HG03575 (cell line): ENCODE results near the gene CSTF2.
"Not testable (repeated sequence)": the region's sequence is repeated elsewhere in the genome, so short reads cannot be mapped to it uniquely, and the experiment has no call there.

Source experiments
- ATAC-seq: cut with Tn5 transposase; IDR thresholded peaks from one replicate; pipeline ENCODE4 v1.9.1; 2021; ENCODE audit not compliant: unreplicated experiment, insufficient number of reproducible peaks, low FRiP score; ENCODE audit errors: extremely low read depth

CSTF2 gene

GRCh38 chrX:100819837-100820666, at the start of gene CSTF2:
Gene CSTF2 (plus strand): TSS chrX:100820391. CDS start chrX:100820417, 26 bp downstream.
- peak; percentile 90 for ATAC-seq

GRCh38 chrX:100796371-100796770, 23.8 kb upstream of the CSTF2 start:
- ATAC-seq, result not testable (repeated sequence)

- ATAC-seq, result no peak
Observed at GRCh38 chrX:100797359-100797758, 22.8 kb upstream of the CSTF2 start.

- no peak for ATAC-seq
Observed at GRCh38 chrX:100798484-100799214, 21.5 kb upstream of the CSTF2 start.

GRCh38 chrX:100802843-100803242, 17.3 kb upstream of the CSTF2 start:
- ATAC-seq, result no peak

- ATAC-seq, result no peak
Observed at GRCh38 chrX:100804780-100805179, 15.4 kb upstream of the CSTF2 start.

GRCh38 chrX:100808265-100808664, 11.9 kb upstream of the CSTF2 start:
- not testable (repeated sequence) for ATAC-seq

GRCh38 chrX:100812216-100813158, 7.7 kb upstream of the CSTF2 start:
- no peak for ATAC-seq

- ATAC-seq, result no peak
Observed at GRCh38 chrX:100817340-100817739, 2.9 kb upstream of the CSTF2 start.

GRCh38 chrX:100819534-100819836, 706 bp upstream of the CSTF2 start:
- no peak for ATAC-seq

- peak; percentile 42 for ATAC-seq
Observed at GRCh38 chrX:100829730-100830129, 9.5 kb downstream of the CSTF2 start.

- ATAC-seq, result no peak
Observed at GRCh38 chrX:100830143-100830542, 10.0 kb downstream of the CSTF2 start.

GRCh38 chrX:100830547-100830946, 10.4 kb downstream of the CSTF2 start:
- no peak for ATAC-seq

GRCh38 chrX:100831219-100831946, 11.2 kb downstream of the CSTF2 start:
- ATAC-seq, result no peak

- no peak for ATAC-seq
Observed at GRCh38 chrX:100850317-100850716, 30.1 kb downstream of the CSTF2 start.

- ATAC-seq, result no peak
Observed at GRCh38 chrX:100852810-100853209, 32.6 kb downstream of the CSTF2 start.

GRCh38 chrX:100863326-100863864, 43.2 kb downstream of the CSTF2 start:
- ATAC-seq, result no peak

GRCh38 chrX:100864657-100865391, 44.6 kb downstream of the CSTF2 start:
- ATAC-seq, result no peak
